Lower leg skin (tissue), 4 donors: ENCODE data around the gene FGD6. TPM values are rescaled to one million over a fixed set of nuclear protein-coding genes. Genes with fewer than 3 reads are reported as not detected.

Source experiments
- DNase-seq, 2 donors: peaks; one replicate each; pipeline ENCODE4 v3.0.0-alpha.2; 2019; ENCODE audit warnings: low spot score in 2 of 2
- H3K4me3 ChIP-seq: fragments of 200-600 bp; sonication (generic); 2 replicates; pipeline ENCODE4 v1.5.1; 2017; ENCODE audit warnings: mild to moderate bottlenecking, low read depth; ENCODE audit not compliant: poor library complexity, severe bottlenecking
- POLR2A ChIP-seq, 2 donors: fragments of 450-650 bp; IDR thresholded peaks; one replicate each; pipeline ENCODE4 v1.6.1; 2016 to 2017; ENCODE audit warnings: antibody characterized with exemption in 2 of 2, mild to moderate bottlenecking in 1 of 2, moderate library complexity in 1 of 2
- WGBS, 2 donors: methylation state at CpG; one replicate each; pipeline ENCODE4 v1.1.5; 2018; 5-methylcytosine and 5-hydroxymethylcytosine counted together
- intact Hi-C: fragments of 100-400 bp; cut with DNase I; formaldehyde crosslinking; loops from one replicate; pipeline ENCODE4 v1.15.0; 2023; ENCODE audit warnings: low total_unique reads
- total RNA-seq, 4 donors: library from RNA; depleted of rRNA; stranded (reverse); fragments of >200 nt; gene quantifications; one replicate each; pipeline ENCODE4 v1.1.0, GENCODE V29; 2016
- TF ChIP-seq, protein P1 (sequence below), 3 donors: fragments of 450-650 bp; IDR thresholded peaks; one replicate each; pipeline ENCODE4 v1.5.1; 2016; ENCODE audit warnings: antibody characterized with exemption in 3 of 3, mild to moderate bottlenecking in 3 of 3, moderate library complexity in 2 of 3

The FGD6 gene
- total RNA-seq, 4 donors from 2014 or later, result 13.9 to 19.1 (median 14.7) TPM

DNA sequence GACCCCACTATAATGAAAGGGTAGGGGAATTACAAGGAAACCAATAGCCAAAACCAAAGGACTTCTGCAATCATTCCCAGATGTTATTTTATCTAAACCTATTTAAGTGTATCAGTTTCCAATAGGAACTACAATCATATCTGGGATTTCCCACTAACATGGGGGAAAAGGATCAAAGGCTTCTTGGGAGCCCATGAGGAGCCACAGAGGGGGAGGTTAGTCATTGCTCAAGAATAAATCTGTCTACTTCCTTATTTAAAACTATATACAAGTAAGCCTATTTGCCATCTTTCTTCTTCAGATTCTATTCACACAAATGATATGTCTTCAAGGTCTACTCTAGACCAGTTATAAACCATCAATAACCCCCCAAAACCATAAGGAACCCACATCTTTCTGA, 33.1 kb downstream of the FGD6 start:
- no peak for DNase-seq
- no peak for TF ChIP-seq POLR2A (IDR thresholded peaks at IDR 0.05)
- TF ChIP-seq, protein P1, sequence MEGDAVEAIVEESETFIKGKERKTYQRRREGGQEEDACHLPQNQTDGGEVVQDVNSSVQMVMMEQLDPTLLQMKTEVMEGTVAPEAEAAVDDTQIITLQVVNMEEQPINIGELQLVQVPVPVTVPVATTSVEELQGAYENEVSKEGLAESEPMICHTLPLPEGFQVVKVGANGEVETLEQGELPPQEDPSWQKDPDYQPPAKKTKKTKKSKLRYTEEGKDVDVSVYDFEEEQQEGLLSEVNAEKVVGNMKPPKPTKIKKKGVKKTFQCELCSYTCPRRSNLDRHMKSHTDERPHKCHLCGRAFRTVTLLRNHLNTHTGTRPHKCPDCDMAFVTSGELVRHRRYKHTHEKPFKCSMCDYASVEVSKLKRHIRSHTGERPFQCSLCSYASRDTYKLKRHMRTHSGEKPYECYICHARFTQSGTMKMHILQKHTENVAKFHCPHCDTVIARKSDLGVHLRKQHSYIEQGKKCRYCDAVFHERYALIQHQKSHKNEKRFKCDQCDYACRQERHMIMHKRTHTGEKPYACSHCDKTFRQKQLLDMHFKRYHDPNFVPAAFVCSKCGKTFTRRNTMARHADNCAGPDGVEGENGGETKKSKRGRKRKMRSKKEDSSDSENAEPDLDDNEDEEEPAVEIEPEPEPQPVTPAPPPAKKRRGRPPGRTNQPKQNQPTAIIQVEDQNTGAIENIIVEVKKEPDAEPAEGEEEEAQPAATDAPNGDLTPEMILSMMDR (IDR thresholded peaks at IDR 0.05), result no peak
- no peak overlapping the region for H3K4me3 ChIP-seq
- intact Hi-C loops, result no loop called here

DNA sequence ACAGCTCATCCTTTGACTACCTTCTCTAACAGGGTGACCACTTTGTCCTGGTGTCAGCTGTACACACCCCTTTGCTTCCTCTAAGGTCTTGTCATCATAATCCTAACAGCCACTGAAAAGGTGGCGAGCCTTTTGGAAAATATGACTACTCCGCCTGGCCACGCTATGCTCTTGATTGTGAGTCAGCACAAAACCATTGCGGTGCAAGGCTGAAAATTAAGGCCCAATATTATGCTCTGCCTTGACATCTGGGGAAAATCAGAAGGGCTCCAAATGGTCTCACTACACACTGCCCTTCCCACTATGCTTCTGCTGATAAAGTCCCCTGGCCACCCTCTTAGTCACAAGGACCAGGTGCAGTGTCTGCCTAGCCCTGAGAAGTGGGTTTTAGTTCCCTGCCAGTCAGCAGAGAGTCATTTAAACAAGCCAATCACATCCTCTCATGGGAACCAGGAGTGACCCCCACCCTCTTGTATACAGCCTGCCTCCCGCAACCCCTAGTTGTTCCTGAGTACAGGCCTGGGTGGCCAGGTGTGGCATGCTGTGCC, 34.3 kb downstream of the FGD6 start:
- intact Hi-C loops, result no loop called here
- H3K4me3 ChIP-seq, result no peak overlapping the region
- 71 to 74% methylated on average over 5 of the region's 5 CpGs for WGBS, 2 donors
- no peak for DNase-seq
- TF ChIP-seq, protein P1 (IDR thresholded peaks at IDR 0.05), result no peak
- no peak for TF ChIP-seq POLR2A (IDR thresholded peaks at IDR 0.05)

DNA sequence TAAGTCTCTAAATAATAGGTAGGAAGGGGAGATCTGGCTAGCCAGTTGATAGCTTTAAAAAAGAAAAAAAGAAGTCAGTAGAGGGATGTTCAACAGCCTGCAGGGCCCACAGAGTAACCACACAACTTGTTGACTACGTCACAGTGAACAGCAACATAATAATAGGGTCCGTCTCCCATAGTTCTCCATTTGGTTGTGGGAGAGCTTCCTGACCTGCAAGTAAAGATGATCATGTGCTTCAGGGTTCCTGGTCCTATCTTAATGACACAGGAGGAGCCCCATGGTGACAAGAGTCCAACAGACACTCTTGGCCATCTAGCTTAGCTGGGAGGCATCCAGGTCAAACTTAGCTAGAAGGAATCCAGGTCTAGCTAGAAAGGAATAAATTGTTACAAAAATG, 36.2 kb downstream of the FGD6 start:
- no peak overlapping the region for H3K4me3 ChIP-seq
- TF ChIP-seq, protein P1 (IDR thresholded peaks at IDR 0.05), result no peak
- TF ChIP-seq POLR2A (IDR thresholded peaks at IDR 0.05), result no peak
- 79 to 82% methylated on average over 2 of the region's 2 CpGs for WGBS, 2 donors
- intact Hi-C loops, result no loop called here
- no peak for DNase-seq

DNA sequence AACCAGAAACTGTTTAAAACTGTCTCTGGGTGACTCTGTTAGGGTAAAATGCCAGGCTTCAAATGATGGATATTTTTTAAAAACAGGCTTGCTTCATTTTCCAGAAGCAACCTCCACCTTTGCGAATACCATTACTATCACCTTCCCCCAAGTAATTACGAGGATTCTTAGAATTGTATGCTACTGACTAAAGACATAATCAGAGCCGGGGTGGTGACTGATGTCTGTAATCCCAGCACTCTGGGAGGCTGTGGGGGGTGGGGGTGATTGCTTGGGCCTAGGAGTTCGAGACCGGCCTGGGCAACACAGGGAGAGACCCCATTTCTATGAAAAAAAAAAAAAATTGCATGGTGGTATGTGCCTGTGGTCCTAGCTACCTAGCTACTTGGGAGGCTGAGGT, 38.3 kb downstream of the FGD6 start:
- no peak for TF ChIP-seq POLR2A (IDR thresholded peaks at IDR 0.05)
- TF ChIP-seq, protein P1 (IDR thresholded peaks at IDR 0.05), result no peak
- H3K4me3 ChIP-seq, result no peak overlapping the region
- intact Hi-C loops, result no loop called here
- WGBS, 2 donors, result 74 to 76% methylated on average over 5 of the region's 5 CpGs
- DNase-seq, result no peak

DNA sequence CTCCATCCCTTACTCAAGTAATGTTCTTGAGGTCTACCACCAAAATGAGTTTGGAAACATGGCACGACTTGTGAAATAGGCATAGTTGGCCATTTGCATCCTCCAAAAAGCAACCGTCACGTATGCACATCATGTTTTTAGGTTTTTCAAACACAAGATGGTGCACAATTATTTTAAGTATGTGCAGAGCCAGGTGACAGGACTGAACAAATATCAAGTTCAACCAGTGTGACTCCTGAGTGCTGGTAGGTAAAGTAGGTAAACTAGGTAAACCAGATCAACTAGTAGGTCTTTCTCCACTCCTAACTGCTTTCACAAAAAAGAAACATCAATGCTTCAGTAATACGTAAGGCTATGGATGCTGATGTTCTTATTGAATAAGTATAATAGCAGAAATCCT, 39.1 kb downstream of the FGD6 start:
- H3K4me3 ChIP-seq, result no peak overlapping the region
- WGBS, 2 donors, result 63 to 80% methylated on average over 4 of the region's 4 CpGs
- no peak for DNase-seq
- intact Hi-C loops, result no loop called here
- TF ChIP-seq POLR2A (IDR thresholded peaks at IDR 0.05), result no peak
- TF ChIP-seq, protein P1 (IDR thresholded peaks at IDR 0.05), result no peak

DNA sequence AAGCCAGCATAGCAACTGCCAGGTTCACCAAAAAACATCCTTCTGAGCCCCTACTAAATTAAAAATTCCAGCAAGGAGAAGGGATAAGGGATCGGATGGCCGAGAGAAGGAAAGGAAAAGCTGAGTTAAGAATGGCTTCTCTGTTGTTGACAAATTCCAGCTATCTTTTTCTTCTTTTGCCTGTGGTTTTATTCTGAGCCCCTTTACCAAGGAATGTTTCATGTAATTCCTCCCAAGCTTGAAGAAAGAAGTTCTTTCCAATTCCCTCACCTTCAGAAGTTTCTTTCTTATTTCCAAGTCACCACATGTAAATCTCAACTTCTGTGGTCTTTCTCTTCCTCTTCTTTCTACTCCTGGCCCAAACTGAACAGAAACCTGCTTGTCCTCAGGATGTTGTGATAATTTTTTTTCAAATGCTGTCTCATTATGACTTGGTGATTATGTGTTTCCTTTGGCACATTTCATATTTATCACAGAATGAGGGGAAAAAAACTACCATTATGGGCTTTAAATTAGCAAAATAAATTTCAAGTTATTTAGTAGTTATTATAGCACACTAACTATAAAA, 40.0 kb downstream of the FGD6 start:
- DNase-seq, result no peak
- intact Hi-C loops, result no loop called here
- 89 to 93% methylated on average over 2 of the region's 2 CpGs for WGBS, 2 donors
- no peak overlapping the region for H3K4me3 ChIP-seq
- no peak for TF ChIP-seq POLR2A (IDR thresholded peaks at IDR 0.05)
- TF ChIP-seq, protein P1 (IDR thresholded peaks at IDR 0.05), result no peak
